ENCODE results near the gene EPHB6. TPM values are rescaled to one million over a fixed set of nuclear protein-coding genes. Genes with fewer than 3 reads are reported as not detected.

EPHB6 gene, protein sequence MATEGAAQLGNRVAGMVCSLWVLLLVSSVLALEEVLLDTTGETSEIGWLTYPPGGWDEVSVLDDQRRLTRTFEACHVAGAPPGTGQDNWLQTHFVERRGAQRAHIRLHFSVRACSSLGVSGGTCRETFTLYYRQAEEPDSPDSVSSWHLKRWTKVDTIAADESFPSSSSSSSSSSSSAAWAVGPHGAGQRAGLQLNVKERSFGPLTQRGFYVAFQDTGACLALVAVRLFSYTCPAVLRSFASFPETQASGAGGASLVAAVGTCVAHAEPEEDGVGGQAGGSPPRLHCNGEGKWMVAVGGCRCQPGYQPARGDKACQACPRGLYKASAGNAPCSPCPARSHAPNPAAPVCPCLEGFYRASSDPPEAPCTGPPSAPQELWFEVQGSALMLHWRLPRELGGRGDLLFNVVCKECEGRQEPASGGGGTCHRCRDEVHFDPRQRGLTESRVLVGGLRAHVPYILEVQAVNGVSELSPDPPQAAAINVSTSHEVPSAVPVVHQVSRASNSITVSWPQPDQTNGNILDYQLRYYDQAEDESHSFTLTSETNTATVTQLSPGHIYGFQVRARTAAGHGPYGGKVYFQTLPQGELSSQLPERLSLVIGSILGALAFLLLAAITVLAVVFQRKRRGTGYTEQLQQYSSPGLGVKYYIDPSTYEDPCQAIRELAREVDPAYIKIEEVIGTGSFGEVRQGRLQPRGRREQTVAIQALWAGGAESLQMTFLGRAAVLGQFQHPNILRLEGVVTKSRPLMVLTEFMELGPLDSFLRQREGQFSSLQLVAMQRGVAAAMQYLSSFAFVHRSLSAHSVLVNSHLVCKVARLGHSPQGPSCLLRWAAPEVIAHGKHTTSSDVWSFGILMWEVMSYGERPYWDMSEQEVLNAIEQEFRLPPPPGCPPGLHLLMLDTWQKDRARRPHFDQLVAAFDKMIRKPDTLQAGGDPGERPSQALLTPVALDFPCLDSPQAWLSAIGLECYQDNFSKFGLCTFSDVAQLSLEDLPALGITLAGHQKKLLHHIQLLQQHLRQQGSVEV
- total RNA-seq = 15.9 TPM

DNA sequence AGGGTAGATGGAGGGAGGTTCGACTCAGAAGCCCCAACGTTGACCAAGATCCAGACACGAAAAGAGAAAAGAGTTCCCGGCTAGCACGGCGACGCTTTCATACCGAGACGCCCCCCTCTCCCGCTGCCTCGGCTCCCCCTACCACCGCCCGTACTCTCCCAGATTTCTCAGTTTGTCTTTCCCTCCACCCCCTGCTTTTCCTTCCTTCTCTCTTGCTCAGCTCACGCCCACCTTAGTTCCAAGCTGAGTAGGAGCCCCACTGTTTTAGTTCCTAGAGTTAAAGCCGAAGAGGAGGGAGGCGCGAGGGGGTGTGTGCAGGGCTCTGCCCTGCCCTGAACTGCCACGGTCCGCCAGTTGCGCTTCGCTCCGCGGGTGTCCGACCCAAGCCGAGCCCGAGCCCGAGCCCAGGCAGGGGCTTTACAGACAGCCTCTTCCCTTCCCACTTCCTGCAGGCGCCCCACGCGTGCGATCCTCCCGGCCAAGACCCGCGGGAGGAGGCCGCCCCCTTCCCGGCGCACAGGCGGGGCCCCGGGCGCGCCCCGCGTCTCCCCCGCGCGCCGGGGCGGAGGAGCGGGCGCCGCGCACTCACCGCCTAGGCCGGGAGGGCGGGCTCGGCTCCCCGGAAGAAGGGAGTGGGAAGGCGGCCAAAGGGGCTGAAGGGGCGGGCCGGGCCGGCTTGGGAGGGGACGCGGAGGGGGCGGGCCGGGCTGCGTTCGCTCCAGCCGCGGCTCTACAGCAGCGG, at the start of gene EPHB6:
Gene EPHB6, plus strand, starts transcription at position 705 of the 742 bp plus-strand sequence. CDS start 8,152 bp downstream, outside the sequence.
- DNase-seq = peak; percentile 89

DNA sequence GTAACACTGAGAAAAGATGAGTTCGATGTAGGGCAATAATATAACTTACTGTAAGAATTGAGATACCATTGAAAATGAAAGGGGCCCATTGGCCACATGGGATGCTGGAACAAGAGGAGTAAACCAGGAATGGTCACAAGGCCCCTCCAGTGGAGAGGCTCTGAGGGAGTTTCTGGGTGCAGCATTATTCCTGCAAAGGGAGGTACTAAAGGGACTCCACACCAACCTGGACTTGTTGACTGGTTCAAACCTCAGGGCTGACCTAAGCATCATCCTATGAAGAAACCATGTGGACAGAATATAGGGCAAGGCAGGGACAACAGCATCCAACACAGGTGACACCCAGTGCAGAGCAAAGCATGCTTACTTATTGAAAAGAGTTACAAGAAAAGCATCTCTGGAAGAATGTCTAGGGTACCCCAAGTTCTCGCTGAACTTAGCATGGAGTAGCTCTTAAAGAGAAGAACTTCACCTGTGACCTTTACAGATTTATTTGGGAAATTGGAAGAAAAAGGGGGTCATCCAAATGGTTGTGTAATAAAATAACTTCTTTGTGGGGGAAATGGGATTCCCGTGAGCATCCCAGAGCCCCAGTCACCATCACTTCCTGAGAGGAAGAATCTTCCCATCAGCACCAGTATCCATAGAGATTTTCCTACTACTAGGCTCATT, 49.4 kb upstream of the EPHB6 start:
- no peak for DNase-seq

DNA sequence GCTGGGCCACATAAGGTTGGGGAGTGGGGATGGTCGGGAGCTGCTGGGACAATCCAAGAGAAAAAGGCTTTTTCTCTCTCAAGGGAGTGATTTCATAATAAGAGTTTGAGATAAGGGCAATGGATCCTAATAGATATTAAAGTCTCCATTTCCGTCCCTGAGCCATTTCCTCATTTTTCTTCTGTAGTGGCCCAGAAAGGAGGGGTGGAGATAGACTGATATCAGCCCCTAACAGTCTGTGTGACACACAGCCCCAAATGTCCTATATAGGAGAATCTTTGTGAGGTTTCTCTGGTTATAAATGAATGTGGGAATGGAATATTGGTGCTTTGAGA, 48.9 kb upstream of the EPHB6 start:
- DNase-seq = no peak

DNA sequence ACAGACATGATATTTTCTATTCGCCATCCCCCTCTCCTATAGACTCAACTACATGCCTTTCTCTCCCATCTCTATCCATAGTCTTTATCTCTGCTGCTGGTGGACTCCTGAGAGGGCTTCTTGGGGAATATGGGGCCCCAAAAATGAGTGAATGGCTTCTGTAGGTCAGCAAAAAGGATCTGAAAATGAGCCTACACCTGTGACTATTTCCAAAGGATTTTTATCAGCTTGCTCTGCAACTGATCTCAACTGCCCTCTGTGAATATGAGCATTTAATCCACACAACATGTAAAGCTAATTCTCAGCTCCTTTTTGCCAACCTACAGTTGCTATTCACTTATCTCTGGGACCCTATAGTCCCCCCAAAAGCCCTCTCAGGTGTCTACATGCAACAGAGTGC, 47.9 kb upstream of the EPHB6 start:
- no peak for DNase-seq

DNA sequence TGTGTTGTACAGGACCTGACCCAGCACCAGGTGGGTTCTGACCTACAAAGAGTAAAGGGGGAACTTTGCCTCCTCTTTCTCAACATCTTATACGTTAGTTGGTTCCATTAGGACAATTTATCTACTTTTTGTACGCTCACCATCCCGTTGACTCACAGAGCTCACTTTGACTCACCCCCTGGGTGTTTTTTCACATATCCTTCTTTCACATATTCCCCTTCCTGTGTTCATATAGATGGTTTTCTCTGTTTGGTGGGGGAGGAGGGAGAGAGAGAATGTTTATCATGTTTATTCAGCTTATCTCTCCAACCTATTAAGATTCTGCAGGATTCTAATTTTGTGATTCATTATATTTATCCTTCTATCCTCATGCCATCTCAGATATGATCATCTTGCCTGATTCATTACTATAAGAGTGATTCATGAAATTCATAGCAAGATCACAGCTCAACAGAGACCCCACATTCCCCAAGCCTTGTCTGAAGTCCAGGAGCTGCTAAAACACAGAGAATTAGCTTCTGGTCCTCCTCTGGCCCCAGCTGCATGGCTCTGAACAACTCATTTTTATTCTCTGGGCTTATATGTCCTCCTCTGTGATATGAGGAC, 46.9 kb upstream of the EPHB6 start:
- DNase-seq = no peak

DNA sequence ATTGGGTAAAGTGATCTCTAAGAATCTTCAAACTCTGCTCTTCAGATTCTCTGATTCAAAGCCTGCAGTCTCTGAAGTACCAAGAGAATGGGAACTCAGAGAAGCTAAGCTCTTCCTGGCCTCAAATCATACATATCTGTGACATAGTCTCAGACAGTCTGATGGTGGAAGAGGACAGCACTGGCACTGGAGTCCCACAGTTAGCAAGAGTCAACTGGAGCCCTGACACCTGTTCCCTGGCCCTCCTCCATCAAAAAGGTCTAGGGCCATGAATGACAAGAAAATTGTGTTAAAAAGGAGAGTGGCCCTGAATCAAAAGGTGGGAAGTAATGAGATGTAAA, 46.4 kb upstream of the EPHB6 start:
- no peak for DNase-seq

DNA sequence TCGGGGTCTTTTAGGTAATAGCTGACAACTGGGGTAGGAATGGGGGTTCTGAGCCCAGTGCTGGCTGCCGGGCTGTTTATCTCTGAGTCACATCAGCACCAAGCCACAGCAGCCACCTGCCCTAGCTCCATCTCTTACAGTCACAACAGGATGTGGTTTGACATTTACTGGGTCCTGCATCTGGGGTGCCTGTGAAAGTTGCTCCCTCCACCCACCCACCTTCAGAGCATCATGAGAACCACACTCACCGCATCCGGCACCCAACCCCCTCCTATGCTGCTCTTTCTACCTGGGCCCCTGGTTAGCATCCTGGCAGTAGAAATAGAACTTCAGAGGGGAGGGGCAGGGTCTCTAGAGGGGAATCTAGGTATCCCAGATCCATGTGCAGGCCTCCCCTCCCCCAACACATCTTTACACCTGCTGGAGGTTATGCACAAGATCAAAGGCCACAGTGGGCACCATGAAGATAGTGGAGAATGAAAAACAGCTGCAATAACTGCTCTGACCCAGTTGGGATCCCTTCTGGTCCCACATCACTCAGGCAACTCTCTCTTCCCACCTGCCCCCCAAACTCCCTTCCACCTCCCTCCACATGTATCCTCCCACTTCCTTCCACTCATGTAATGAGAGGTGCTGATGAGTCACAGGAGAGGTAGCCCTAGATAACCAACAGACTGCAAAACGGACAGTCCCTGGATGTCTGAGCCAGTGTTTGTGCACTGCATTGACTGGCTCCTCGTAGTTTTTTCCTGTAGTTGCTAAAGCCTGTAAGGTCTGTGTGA, 45.9 kb upstream of the EPHB6 start:
- no peak for DNase-seq

DNA sequence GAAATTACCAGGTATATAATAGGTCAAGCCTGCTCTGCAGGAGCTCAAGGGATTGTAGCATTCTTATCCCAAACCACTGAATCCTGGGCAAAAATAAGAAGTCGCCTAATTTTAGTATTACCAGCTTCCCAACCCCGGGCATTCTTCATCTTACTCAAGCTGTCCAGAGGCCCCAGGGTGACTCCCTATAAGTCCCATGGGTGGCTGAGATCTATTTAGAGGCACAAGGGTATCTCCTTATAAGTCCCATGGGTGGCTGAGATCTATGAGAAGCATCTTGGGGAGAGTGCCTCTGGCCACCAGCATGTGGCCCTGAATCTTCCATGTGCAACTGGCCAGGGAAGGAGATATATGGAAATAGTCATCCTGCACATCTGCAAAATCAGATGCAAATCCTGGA, 45.2 kb upstream of the EPHB6 start:
- DNase-seq = no peak

DNA sequence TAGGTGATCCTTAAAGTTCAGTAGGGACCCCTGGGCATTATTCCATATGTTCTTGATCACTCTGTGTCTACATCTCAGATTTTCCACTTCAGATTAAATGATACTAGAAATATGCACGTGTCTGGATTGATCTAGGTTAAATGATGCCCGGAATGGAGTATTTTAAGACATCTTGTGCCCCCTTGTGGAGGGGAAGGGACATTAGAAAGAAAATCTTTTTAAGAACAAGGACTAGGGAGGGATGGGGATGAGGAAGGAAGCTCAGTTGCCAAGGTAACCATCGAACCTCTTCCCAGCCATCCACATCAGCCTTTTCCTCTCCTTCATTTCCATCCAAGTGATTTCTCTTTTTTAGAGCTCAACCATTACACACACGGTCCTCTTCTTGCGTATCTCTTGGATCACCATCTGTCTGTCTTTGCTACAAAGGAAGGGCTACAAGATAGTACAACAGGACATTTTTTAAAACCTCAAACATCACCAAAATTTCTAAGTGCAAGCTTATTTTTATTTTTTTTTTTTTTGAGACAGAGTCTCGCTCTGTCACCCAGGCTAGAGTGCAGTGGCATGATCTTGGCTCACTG, 43.6 kb upstream of the EPHB6 start:
- DNase-seq = peak; percentile 51

DNA sequence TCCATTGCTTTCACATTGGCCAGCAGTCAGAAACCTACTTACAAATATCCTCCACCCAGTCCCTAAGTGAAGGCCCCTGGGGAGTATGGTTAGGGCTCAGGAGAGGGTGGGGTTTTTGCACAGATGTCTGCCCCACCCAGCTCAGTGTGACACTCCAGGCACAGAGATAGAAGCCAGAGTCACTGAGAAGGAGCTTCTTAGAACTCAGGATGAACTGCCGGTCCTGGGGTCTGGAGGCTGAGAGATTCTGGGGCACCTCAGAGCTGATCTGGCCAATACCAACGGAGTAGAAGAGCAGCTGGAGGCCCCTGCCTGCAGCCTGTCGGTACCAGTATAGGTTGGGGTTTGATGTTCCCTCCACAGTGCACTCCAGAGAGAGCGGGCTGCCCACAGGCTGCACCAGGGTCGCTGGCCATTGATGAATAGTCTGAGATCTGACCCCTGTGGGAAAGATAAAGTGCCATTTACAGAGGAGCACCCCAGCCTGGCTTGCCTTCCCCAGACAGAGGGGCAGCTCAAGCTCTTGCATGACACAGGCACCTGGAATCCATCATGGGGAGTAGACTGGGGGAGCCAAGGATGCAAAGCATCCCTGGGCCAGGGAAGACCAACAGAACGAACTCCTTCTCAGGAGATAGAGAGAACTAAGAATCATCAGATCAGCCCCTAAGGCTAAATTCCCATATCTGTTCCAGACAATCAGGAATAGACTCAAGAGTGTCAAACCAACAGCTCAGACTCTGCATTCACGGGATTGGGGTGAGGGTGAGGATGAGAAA, 42.2 kb upstream of the EPHB6 start:
- no peak for DNase-seq

DNA sequence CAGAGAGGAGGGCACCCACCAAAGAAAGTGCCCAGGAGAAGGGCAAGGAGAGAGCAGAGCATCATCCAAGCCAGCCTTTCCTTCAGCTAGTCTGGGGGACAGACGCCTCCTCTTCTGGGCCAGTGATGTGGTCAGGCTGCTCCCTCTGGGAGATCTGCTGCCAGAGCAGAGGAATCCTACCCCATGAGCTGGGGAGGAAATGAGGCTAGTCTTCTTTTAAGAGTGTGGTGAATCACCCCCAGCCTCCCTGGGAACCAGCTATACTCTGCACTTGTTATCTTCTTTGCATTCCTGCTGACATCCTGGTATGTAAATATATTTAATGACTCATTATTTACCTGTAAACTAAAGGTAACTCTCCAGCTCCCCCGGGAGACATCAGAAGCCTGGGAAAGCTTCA, 41.6 kb upstream of the EPHB6 start:
- no peak for DNase-seq

DNA sequence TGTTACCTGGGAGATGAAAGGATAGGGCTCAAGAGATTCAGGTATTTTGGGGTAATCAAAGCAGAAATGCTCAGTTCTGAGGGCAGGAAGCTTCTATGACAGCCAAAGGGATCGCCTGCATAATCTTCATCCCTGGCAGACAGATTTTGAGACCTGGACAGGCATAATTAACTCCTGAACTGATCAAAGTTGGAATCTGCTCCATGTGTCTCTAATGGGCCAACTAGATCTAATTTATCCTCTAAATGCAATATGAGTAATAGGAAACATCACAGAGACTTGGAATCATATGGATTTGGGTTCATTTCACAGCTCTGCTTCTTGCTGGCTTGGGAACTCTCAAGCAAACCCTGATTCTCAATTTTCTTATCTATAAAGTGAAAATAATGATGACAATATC, 41.2 kb upstream of the EPHB6 start:
- no peak for DNase-seq

DNA sequence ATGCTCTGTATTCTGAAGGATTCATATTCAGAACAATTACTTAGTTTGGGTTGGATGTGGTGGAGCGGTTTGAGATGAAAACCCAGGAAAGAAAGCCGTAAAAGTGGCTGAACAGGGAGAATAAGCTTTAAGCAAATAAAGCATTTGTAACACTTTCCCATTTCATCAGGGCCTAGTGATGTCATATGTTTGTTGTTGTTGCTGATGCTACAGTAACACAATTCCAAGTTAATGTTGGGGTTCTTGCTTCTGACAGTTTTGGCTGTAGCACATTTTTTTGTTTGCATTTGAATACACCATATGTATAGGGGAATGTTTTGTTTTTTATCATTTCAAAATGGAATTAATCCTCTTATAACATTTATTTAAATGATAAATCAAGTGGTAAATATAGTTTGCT, 40.4 kb upstream of the EPHB6 start:
- no peak for DNase-seq

DNA sequence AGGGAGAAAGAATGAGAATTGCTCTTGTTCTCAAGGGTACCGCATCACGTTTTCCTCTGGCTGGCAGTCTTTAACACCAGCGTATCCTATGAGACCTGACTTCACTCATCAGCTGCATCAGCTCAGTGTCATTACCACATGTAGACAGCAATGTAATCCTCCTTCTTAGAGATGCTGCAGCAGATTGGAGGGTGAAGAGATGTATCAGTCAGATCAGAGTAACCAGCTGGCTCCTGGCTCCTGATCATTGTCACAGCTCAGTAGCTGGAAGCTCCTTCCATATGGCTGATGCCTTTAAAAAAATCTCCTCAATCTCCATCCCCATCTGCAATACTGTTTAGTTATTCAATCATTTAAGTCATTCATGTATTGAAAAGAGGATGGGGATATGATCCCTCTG, 39.7 kb upstream of the EPHB6 start:
- DNase-seq = no peak

DNA sequence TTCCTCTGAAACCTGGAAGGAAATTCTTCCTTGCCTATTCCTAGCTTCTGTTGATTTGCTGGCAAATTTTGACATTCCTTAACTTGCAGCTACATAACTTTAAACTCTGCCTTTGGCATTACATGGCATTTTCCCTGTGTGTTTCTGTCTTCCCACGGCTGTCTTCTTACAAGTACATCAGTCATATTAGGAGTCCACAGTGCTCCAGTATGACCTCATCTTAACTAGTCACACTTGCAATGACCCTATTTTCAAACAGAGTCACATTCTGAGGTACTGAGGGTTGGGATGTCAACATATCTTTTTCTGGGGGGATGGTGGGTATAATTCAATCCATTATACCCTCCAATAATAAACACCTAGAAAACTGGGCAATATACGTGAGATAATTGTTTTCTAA, 37.4 kb upstream of the EPHB6 start:
- DNase-seq = no peak

DNA sequence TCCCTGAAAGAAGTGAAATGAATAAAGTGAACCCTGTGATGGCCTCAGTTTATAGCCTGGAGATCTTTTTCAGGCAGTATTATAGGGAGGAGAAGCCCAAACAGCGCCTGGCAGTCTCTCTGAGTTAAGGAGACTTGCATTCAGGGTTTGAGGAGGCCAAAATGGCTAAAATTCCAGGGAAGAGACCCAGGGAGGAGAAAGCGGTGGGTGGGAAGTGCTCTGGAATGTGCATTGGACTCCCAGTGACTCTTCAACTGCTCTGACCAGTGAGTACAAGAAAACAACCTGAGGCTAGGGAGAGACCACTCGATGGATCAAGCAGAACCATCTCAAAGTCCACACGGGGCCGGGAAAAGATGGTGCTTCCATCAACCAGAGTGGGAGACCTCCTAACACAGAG, 35.3 kb upstream of the EPHB6 start:
- DNase-seq = no peak

DNA sequence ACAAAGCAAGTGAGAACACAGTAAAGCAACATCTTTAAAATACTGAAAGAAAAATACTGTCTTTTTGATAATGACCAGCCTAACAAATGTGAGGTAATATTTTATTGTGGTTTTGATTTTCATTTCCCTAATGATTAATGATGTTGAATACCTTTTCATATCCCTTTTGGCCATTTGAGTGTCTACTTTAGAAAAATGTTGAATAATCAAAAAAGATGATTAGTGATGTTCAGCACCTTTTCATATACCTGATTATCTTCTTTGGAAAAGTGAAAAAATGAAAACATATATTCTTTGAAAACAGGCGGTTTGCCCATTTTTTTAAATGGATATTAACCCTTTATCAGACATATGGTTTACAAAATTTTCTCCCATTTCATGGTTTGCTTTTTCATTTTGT, 32.2 kb upstream of the EPHB6 start:
- DNase-seq = no peak

DNA sequence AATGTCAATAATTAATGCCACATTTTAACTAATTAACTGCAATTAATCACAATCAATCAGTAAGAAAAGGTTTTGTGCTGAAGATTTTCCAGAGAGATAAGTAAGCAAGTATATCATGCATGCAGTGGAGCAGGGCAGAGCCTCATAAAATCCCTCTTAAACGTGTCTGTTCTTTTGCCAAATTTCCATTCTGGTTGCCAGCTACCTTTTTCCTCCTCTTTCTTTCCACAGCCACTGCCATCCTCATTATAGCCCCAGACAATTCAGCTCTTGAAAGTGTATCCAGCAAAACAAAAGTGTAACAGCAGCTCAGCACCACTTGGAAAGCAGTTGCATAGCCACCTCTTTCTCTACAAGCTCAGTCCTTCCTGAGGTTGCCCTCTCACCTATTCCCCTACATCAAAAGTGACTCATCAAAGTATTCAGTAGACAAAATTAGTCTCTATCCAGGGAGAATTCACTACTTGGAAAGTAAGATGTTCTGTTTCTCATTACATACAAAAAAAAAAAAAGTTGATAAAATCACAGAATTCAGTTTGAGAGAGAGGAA, 26.9 kb upstream of the EPHB6 start:
- no peak for DNase-seq

DNA sequence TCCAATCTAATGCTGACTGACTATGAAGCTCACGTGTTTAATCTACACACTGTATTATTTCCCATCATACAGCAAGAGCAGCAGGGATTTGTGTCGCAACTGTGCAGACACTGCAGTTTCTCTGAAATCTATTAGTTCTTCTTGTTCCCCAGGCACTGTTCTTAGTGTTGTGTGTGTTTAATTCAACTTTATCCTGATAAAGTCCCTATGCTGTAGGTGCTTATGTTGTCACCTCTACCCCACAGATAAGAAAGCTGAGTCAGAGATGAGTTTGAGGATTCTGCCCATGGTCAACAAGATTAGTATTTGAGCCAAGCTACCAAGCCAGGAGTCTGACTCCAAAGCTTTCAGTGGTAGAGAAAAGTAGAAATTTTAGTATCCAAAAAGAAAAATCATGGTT, 22.5 kb upstream of the EPHB6 start:
- DNase-seq = no peak

All from tongue (tissue), 2 donors.